ENCODE measurements around the gene CHST9.

Gene CHST9

GRCh38 chr18:26864658-26865057 lies 320.4 kb downstream of the CHST9 start:
- no peak for DNase-seq (ENCODE audit: low read depth)

GRCh38 chr18:26863921-26864497 lies 321.1 kb downstream of the CHST9 start:
- DNase-seq (ENCODE audit: low read depth) = no peak

GRCh38 chr18:26863122-26863879 lies 321.8 kb downstream of the CHST9 start:
- DNase-seq (ENCODE audit: low read depth) = no peak

- no peak for DNase-seq (ENCODE audit: low read depth)
These were observed 323.0 kb downstream of the CHST9 start for GRCh38 chr18:26862084-26862483.
